ENCODE data around the gene ZNRD2. TPM values are rescaled to one million over a fixed set of nuclear protein-coding genes. Genes with fewer than 3 reads are reported as not detected.

Gene ZNRD2
- total and polyA plus RNA-seq, 10 of the 15 experiments (the other 5 are each of a cell fraction or from before 2014, with no cell fraction given): 7.9 to 111 (median 55.4) TPM

- FAIRE-seq: no peak
- no TSS peak for BruUV-seq (replicated peaks)
- in situ Hi-C loops (cut with MboI): no loop called here
- no peak overlapping the region for H3K9ac ChIP-seq (ENCODE audit: control insufficient read depth, insufficient read depth, low read length)
- H4K20me1 ChIP-seq (ENCODE audit: control insufficient read depth, insufficient read depth): no peaks in the 10 kb centered on the region
- no peak overlapping the region for H2AFZ ChIP-seq (ENCODE audit: control insufficient read depth, low read depth, low read length)
- ChIA-PET POLR2A (interaction anchor here (0.7 to 3.7 kb wide), 3 partner anchors 29 to 340 kb away, joined by 3 to 34 read pairs (median 6); partner anchors contain the start of genes FAM89B and ZNRD2), SMC1A (ENCODE audit: uncharacterized antibody, unreplicated experiment) (interaction anchor here (1.6 to 4.1 kb wide), 5 partner anchors 24 to 71 kb away, joined by 7 to 48 read pairs (median 21); partner anchors contain the start of genes FAM89B, MAP3K11, PCNX3 and ZNRD2), RAD21 (ENCODE audit: unreplicated experiment) (interaction anchor here (3.0 to 4.1 kb wide), 3 partner anchors 28 to 51 kb away, joined by 18 to 58 read pairs (median 57); partner anchors contain the start of genes FAM89B and ZNRD2), CTCF (interaction anchor here (0.6 to 4.2 kb wide), 7 partner anchors 8 to 110 kb away, joined by 3 to 89 read pairs (median 29); partner anchors contain the start of genes EHBP1L1, FAM89B, KCNK7 and ZNRD2)
- DNase-seq (ENCODE audit: low read depth, low spot score): no peak
- H3K4me3 ChIP-seq: no peak overlapping the region
- no peak for ATAC-seq
- no peak overlapping the region for H3K27ac ChIP-seq (ENCODE audit: control insufficient read depth, insufficient read depth)
- no peaks in the 10 kb centered on the region for H3K27me3 ChIP-seq (replicated peaks in 1 of 2; ENCODE audit: control insufficient read depth in 2 of 2, insufficient read depth in 2 of 2, low read length in 1 of 2)
- peaks cover 0 to 3% of the 10 kb centered on the region in 2 experiments; a peak in 2 of 4 replicates for H3K36me3 ChIP-seq (ENCODE audit: control insufficient read depth in 2 of 2, insufficient read depth in 2 of 2, low read length in 1 of 2)
- peaks cover 20% of the 10 kb centered on the region for H3K4me1 ChIP-seq (ENCODE audit: control insufficient read depth, insufficient read depth, low read length)
- no peak overlapping the region for H3K4me2 ChIP-seq (ENCODE audit: control insufficient read depth, insufficient read depth)
- no peaks in the 10 kb centered on the region for H3K9me3 ChIP-seq (replicated peaks; ENCODE audit: control insufficient read depth, insufficient read depth, low read length)
- intact Hi-C loops (cut with micrococcal nuclease; ENCODE audit: unreplicated experiment): no loop called here
- 64% methylated on average over 3 of the region's 3 CpGs for WGBS (ENCODE audit: insufficient coverage, insufficient replicate concordance, low lambda C conversion rate, missing lambda C conversion rate)
- H3K79me2 ChIP-seq (ENCODE audit: control insufficient read depth, insufficient read depth, low read length): no peaks in the 10 kb centered on the region
- TF ChIP-seq WRNIP1 (IDR thresholded peaks at IDR 0.05; ENCODE audit: borderline replicate concordance, low read depth, low read length) (no peak), SREBF2 (IDR thresholded peaks at IDR 0.05; ENCODE audit: low read length) (no peak), IRF4 (IDR thresholded peaks at IDR 0.05; ENCODE audit: low read depth, low read length) (no peak), ZNF207 (IDR thresholded peaks at IDR 0.05; ENCODE audit: borderline replicate concordance) (no peak), MYB (IDR thresholded peaks at IDR 0.05; ENCODE audit: borderline replicate concordance, low read depth, low read length) (no peak), BMI1 (IDR thresholded peaks at IDR 0.05; ENCODE audit: borderline replicate concordance) (no peak), ZZZ3 (IDR thresholded peaks at IDR 0.05; ENCODE audit: control insufficient read depth, insufficient read length, low read depth) (no peak), YBX1 (IDR thresholded peaks at IDR 0.05) (no peak), SUPT20H (IDR thresholded peaks at IDR 0.05; ENCODE audit: borderline replicate concordance, control insufficient read depth, low read depth, low read length) (no peak), CHD4 (IDR thresholded peaks at IDR 0.05) (no peak)
Measured at GRCh38 chr11:65542738-65543390, 27.4 kb upstream of the ZNRD2 start.
